Kasumi-1 (cell line): ENCODE data around the gene CDPF1.
"Not testable (repeated sequence)": the region's sequence is repeated elsewhere in the genome, so short reads cannot be mapped to it uniquely, and the experiment has no call there.

Source experiments
- DNase-seq, 2 experiments: peaks; one replicate each; lab custom pipeline; 2025; lab: John Stamatoyannopoulos, UW

CDPF1 gene

DNA sequence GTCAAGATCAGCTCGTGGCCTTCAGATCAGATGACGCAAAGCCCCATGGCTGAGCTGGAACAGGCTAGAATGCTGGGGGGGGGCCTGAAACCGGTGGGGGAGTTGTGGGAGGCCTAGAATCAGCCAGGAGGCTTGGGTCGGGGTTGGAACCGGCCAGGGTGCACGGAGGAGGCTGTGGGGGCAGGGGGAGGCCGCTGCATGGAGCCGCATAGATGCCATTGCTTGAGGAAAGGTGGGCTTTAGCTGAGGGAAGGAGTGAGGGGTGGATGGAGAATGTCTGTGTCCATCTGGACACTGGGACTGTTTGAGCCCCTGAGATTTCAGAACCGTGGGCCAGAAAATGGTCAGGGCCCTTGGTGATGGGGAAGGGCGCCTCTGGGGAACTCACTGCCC is 25.2 kb downstream of the CDPF1 start:
- no peak for DNase-seq

DNA sequence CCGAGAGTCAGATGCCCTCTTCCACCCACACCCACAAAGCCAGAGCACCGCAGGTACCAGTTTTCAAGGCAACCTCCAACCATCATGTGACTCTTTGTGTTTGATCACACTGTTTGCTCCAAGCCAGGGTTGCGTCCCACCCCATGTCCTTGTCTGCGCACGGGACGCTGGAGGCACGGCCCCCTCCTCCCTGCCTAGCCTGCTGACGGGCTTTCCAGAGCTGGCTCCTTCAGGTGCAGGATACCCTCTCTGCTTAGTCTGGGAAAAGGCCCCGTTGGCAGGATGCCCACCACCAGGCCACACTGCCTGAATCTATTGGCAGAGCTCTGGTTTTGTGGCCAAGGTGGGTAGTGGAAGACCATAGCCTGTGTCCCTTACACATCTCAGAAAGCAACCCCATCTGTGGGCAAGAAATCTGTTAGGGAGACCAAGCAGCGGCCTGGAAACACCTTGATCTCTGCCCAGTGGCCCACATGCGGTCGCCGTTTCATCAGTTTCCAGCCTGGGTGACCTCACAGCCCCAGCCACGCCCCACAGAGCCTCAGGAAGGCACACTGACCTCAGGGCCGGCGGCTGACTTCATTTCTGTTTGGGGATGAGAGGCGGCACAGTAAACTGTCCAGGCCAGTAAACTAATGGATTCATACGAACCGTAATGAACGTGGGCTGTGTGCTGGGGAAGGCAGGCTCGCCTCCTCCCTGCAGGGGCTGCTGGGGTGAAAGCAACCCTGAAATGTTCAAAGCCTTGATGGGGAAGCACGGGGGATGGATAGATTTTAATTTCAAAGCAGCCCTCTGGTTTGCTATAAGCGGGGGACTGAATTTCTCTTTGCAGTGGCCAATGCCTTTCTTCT is 25.8 kb downstream of the CDPF1 start:
- DNase-seq = no peak

DNA sequence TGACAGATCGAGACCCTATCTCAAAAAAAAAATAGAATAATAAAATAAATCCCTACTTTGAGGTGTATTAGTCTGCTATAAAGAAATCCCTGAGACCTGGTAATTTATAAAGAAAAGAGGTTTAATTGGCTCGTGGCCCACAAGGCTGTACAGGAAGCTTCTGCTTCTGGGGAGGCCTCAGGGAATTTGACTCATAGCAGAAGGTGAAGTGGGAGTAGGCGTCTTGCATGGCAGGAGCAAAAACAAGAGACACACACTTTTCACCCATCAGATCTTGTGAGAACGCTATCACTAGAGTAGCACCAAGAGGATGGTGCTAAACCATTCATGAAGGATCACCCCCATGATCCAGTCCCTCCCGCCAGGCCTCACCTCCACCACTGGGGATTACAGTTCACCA is 29.2 kb downstream of the CDPF1 start:
- peak; percentile 10 to 14 for DNase-seq

DNA sequence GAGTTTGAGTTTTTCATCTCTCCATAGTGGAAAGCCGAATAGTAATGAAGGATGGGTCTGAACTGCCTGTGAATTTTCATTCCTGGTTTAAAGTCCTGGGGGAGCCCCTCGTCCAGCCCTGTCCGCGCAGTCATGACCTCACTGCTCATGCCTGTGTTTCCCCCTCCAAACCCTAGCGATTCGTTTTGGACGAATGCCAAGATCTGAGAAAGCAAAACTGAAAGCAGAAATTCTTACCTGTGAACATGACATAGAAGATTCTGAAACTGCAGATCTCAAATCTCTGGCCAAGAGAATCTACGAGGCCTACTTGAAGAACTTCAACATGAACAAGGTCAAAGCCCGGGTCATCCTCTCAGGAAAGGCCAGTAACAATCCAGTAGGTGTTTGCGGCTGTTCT is 30.5 kb downstream of the CDPF1 start:
- DNase-seq = no peak

DNA sequence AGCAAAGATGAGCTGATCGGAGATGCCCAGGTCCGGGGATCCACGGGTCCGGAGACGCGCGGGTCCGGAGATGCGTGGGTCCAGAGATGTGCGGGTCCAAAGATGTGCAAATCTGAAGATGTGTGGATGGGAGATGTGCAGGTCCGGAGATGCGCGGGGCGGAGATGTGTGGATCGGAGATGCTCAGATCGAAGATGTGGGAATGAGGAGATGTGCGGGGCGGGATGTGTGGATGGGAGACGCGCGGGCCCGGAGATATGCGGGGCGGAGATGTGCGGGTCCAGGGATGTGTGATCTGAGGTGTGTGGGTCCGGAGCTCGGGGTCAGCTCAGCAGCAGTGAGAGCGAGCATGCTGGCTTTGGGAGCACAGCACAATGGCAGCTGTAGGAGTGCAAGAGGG is 35.5 kb downstream of the CDPF1 start:
- DNase-seq = no peak

DNA sequence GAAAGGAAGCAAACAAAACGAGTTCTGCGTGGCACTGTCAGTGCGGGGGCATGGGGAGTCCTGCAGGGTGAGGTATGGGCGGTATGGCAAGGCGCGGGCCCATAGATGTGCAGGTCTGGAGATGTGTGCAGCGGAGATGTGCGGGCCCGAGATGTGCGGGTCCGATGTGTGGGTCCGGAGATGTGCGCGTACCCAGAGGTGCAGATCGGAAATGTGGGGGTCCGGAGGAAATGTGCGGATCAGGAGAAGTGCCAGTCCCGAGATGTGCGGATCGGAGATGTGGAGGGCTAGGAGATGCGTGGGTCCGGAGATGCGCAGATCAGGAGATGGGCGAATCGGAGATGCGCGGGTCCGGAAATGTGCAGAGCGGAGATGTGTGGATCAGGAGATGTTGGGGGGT is 35.9 kb downstream of the CDPF1 start:
- no peak for DNase-seq

DNA sequence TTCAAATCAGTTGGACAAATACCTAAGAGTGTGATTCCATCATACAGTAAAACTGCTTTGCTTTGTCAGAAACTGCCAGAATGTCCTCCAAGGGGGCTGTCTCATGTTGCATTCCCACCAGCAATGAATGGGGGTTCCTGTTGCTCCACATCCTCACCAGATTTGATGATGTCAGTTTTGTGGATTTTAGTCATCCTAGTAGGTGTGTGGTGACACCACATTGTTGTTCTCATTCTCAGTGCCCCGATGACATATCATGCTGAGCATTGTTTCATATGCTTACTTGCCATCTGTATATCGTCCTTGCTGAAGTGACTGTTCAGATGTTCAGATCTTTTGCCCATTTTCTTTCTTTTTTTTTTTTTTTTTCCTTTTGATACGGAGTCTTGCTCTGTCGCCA is 37.0 kb downstream of the CDPF1 start:
- no peak for DNase-seq

DNA sequence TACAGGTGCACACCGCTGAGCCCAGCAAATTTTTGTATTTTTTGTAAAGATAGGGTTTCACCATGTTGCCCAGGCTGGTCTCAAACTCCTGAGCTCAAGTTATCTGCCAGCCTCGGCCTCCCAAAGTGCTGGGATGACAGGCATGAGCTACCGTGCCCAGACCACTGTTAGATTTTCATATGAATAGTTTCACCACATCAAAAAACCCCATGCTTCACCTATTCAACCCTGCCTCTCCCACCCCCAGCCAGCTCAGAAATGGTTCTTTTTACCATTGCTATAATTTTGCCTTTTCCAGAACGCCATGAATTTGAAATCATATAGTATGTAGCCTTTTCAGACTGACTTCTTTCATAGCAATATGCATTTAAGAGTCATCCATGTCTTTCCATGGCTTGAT is 37.9 kb downstream of the CDPF1 start:
- DNase-seq = no peak

DNA sequence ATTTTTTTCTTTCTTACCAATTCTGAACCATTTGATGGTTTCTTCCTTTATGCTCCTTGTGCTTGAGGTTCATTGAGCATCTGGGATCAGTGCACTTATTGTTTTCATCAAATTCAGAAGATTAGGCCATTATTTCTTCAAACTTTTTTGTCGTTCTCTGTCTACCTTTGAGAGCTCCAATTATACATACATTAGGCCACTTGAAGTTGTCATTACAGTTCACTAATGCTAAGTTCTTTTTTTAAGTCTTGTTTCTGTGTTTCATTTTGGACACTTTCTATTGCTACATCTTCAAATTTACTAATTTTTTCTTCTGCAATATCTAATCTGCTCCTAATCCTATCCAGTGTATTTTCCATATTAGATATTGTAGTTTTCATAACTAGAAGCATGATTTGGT is 40.8 kb downstream of the CDPF1 start:
- DNase-seq = no peak

DNA sequence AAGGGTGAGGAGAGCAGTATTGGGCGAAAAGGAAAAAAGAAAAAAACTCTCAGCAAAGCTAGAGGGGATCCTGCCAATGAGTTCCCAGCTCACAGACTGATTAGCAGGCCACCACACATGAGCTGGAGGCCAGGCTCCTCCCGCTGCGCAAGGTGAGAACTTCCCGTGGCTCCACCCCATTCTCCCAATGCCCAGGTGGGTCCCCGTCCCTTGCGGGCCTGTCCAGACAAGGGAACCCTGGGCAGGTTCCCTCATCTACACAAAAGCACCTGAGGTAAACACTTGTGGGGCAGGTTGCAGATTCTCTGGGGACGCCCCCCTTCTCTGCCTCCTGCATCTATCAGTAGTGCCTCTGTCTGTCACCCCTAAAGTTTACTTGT is 46.5 kb downstream of the CDPF1 start:
- no peak for DNase-seq

DNA sequence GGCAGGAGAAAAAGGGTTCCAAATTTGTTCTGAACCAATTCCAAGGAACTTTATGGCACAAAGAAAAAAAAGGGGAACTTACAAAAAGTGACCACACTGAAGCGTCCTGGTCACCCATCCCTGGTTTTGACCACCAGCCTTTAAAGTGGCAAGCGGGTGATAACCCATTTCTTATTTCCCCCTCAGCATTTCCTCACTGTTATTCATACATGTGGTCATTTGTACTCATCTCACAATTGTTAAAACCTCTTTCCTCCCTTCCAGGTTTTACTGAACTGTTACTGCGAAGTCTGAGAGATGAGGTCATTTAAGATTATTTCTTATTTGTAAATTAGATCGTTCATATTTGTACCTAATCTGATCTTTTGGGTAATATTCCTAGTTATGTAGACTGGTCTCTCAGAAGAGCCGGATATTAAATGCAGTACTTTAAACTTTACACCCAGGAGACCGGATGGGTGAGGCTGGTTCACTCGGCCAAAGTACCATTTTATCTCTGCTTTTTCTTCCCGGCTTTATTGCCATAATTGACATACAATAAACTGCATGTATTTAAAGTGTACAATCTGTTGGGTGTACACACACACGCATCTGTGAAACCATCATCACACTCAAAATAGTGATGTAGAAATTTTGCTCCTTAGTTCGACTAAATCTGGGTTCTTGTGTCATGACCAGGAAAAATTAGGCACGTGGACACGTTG is 47.0 kb downstream of the CDPF1 start:
- no peak for DNase-seq

DNA sequence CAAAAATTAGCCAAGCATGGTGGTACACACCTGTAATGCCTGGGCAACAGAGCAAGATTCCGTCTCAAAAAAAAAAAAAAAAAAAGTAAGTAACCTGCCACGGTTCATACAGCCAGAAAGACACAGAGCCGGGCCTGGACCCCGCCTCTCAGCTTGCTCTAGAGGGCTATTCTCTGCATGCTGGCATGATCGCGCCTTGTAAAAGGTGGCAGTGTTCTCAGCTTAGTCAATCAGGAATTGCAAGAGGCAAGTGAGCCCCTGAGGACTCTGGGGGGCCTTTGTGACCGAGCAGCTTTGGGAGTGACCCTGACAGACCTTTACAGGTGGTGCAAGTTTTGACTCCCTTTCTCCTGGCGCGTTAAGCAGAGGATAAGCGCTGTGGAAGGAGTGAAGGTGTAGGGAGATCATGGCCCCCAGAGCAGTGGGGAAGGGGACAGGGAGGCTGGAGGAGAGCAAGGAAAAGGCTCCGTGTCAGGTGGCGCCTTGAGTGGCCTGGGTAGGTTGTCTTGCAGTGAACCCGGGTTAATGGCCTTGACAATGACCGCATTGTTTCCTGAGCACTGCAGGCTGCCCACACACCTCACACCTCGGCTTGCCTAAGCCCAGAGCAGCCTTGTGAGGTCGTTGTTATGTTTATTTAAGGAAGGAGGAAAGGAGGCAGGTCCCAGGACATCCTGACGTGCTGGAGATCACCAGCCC is 48.9 kb downstream of the CDPF1 start:
- DNase-seq = no peak

DNA sequence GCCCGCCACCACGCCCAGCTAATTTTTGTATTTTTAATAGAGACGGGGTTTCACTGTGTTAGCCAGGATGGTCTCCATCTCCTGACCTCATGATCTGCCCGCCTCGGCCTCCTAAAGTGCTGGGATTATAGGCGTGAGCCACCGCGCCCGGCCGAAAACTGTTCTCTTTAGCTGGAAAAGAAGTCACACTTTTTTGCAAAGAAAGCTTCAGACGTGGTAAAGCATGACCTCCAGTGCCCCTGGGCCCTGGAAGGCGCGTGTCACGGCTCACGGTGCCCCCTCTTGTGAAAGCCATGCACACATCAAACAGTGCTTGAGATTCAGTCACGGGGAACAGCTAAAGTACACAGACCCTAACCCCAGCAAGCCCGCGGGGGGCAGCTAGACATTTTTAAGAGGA is 51.3 kb downstream of the CDPF1 start:
- not testable (repeated sequence) for DNase-seq

DNA sequence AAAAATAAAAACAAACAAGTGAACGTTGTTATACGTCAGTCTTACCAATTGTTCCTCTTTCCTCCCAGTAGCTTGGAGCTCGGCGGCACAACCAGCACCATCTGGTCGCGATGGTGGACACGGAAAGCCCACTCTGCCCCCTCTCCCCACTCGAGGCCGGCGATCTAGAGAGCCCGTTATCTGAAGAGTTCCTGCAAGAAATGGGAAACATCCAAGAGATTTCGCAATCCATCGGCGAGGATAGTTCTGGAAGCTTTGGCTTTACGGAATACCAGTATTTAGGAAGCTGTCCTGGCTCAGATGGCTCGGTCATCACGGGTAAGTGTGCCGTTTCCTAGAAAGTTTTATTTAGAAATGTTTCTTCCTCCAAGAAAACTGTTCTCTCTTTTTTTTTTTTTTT is 51.8 kb downstream of the CDPF1 start:
- DNase-seq = no peak

DNA sequence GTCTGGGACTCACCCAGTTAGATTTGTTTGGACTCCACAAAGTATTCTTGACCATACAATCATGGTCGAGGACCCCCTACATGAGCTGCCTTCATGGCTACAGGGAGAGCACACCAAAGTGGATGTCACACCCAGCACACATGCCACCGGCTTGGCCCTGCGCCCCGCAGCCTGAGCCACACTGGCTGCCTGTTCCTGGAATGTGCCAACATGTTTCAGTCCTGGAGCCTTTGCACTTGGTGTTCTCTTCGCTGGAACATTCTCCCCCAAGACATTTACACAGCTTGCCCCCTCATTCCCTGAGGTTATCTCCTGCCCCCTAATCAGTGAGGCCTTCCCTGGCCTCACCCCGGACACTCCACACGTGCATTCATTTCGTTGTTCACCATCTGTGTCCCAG is 53.8 kb downstream of the CDPF1 start:
- no peak for DNase-seq

DNA sequence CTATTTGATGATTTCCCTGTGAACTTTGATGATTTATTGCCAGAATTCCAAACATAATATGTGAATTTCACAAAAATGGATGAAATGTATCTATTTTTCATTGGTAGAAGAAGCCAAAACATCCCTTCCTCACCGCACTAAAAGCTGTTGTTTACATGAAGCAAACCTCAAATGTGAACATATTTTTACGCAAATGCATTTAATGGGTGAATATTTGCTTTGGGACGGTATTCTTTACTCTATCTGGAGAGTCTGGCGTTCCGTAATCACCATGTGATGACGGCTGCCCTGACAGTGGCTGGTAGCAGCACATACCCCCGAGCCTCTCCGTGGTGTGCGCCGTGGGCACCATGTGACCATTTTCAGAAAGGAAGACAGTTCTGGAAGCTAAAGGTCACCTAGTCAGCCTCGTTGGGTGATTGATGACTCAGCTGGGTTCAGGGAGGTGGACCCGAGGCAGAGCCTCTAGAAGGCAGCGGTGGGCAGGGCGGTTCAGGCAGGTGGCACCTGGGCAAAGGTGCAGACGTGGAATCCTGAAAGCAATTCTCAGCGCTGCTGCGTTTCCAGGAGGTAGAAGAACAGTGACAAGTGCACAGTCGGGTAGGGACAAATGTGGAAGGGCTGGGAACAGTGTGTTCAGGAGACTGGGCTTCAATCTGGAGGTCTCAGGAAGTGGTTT is 54.5 kb downstream of the CDPF1 start:
- no peak for DNase-seq
